Dedifferentiated amniotic fluid mesenchymal stem cell (primary cell): Measurements from ENCODE around the gene CTNND2.

ENCODE experiments used
- DNase-seq: peaks from one replicate; pipeline ENCODE4 v3.0.0-alpha.2; 2016; ENCODE audit errors: extremely low spot score

Gene CTNND2

GRCh38 chr5:10987276-10987924, 916.8 kb downstream of the CTNND2 start:
- DNase-seq, result no peak

- no peak for DNase-seq
Observed at GRCh38 chr5:10985721-10986110, 918.5 kb downstream of the CTNND2 start.

- DNase-seq, result no peak
Observed at GRCh38 chr5:10985091-10985720, 919.0 kb downstream of the CTNND2 start.

- DNase-seq, result no peak
Observed at GRCh38 chr5:10984021-10984715, 920.1 kb downstream of the CTNND2 start.

- DNase-seq, result no peak
Observed at GRCh38 chr5:10982626-10983025, 921.6 kb downstream of the CTNND2 start.

- DNase-seq, result no peak
Observed at GRCh38 chr5:10981932-10982331, 922.3 kb downstream of the CTNND2 start.

- DNase-seq, result no peak
Observed at GRCh38 chr5:10977011-10977410, 927.2 kb downstream of the CTNND2 start.

GRCh38 chr5:10975945-10976344, 928.3 kb downstream of the CTNND2 start:
- peak; percentile 23 for DNase-seq

GRCh38 chr5:10974850-10975249, 929.4 kb downstream of the CTNND2 start:
- DNase-seq, result no peak

- no peak for DNase-seq
Observed at GRCh38 chr5:10973316-10973715, 930.9 kb downstream of the CTNND2 start.

GRCh38 chr5:10969684-10970180, 934.5 kb downstream of the CTNND2 start:
- DNase-seq, result no peak

GRCh38 chr5:10964806-10965205, 939.4 kb downstream of the CTNND2 start:
- no peak for DNase-seq

GRCh38 chr5:10958728-10959127, 945.5 kb downstream of the CTNND2 start:
- no peak for DNase-seq

GRCh38 chr5:10949856-10950630, 954.2 kb downstream of the CTNND2 start:
- no peak for DNase-seq

GRCh38 chr5:10946050-10946449, 958.2 kb downstream of the CTNND2 start:
- no peak for DNase-seq

GRCh38 chr5:10941900-10942299, 962.3 kb downstream of the CTNND2 start:
- no peak for DNase-seq

- no peak for DNase-seq
Observed at GRCh38 chr5:10936081-10936855, 968.0 kb downstream of the CTNND2 start.

GRCh38 chr5:10935536-10935935, 968.7 kb downstream of the CTNND2 start:
- no peak for DNase-seq

GRCh38 chr5:10934783-10935355, 969.4 kb downstream of the CTNND2 start:
- no peak for DNase-seq

- no peak for DNase-seq
Observed at GRCh38 chr5:10933121-10933520, 971.1 kb downstream of the CTNND2 start.

GRCh38 chr5:10932426-10932825, 971.8 kb downstream of the CTNND2 start:
- DNase-seq, result no peak
